Measurements from ENCODE around the gene SLC51B.

DNA sequence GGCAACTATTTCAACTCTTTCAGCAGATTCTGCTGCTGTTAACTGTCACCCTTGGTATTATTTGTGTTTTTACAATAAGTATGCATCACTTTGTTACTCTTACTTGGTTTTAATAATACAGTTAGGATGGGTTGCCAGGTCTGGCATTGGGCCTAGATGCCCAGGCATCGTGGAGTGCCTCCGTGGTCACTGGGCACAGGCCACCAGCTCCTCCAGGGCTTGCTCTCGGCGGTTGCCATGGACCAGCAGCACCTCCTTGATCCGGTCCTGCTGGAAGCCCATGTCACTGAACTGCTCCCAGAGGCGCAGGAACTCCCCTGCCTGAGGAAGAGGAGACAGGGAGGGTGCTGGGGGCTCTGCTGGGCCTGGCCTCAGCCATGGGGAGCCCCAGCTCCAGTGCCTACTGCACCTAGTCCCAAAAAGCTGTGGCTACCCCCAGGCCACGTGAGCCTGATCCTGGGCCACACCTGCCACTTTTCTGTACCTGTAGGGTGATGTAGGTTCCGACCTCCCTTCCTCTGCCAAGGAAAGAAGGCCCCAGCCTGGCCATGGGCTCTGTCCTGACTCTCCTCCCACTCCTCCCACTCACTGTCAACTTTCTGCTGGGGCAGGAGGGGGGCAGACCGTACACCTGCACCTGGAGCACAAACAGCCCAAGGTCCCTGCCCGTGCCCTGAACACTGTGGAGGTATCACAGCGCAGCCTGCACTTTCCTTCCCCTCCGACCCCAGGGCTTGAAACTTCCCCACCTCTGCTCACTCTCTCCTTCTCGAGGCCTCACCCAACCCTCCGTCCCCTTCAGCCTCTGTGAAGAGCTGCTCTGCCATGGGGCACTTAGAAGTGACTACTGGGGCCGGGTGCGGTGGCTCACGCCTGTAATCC lies 48.0 kb downstream of the SLC51B start:
- TF ChIP-seq POLR2AphosphoS5 (IDR thresholded peaks at IDR 0.05; ENCODE audit: low read depth, low read length) (no peak), POLR2A (IDR thresholded peaks at IDR 0.05; ENCODE audit: low read depth, low read length) (no peak), TAF1 (IDR thresholded peaks at IDR 0.05; ENCODE audit: borderline replicate concordance, low read depth, low read length) (no peak)
